Vagina (tissue), 2 donors: ENCODE measurements around the gene POLR2A.

ENCODE experiments used
- CTCF ChIP-seq, 3 experiments: fragments of 450-650 bp in 2 of 3; fragments of 200-600 bp in 1 of 3; sonication (generic) in 1 of 3; IDR thresholded peaks; one replicate each; pipeline ENCODE4 v1.5.1; 2017 to 2019; ENCODE audit warnings: antibody characterized with exemption in 3 of 3, mild to moderate bottlenecking in 2 of 3, moderate library complexity in 2 of 3
- POLR2A ChIP-seq, 2 donors: fragments of 450-650 bp; IDR thresholded peaks; one replicate each; pipeline ENCODE4 v1.6.1; 2017; ENCODE audit warnings: antibody characterized with exemption in 2 of 2, mild to moderate bottlenecking in 2 of 2, moderate library complexity in 2 of 2
- POLR2AphosphoS5 ChIP-seq, 2 donors: sonication (generic); formaldehyde crosslinking; IDR thresholded peaks; one replicate each; pipeline ENCODE4 v1.9.0; 2017; ENCODE audit warnings: antibody characterized with exemption in 2 of 2, mild to moderate bottlenecking in 2 of 2, low read depth in 1 of 2; ENCODE audit not compliant: insufficient read depth in 1 of 2

GRCh38 chr17:7499161-7499560 lies 15.0 kb downstream of the POLR2A start:
- TF ChIP-seq CTCF (IDR thresholded peaks at IDR 0.05), result no peak
- no peak for TF ChIP-seq POLR2AphosphoS5 (IDR thresholded peaks at IDR 0.05; ENCODE audit: insufficient read depth in 1 of 2, low read depth in 1 of 2)
- TF ChIP-seq POLR2A (IDR thresholded peaks at IDR 0.05), result no peak
